ENCODE data around the gene PDPK1.

GRCh38 chr16:2533912-2534311 is 3.9 kb upstream of the PDPK1 start:
- TF ChIP-seq, protein P1, sequence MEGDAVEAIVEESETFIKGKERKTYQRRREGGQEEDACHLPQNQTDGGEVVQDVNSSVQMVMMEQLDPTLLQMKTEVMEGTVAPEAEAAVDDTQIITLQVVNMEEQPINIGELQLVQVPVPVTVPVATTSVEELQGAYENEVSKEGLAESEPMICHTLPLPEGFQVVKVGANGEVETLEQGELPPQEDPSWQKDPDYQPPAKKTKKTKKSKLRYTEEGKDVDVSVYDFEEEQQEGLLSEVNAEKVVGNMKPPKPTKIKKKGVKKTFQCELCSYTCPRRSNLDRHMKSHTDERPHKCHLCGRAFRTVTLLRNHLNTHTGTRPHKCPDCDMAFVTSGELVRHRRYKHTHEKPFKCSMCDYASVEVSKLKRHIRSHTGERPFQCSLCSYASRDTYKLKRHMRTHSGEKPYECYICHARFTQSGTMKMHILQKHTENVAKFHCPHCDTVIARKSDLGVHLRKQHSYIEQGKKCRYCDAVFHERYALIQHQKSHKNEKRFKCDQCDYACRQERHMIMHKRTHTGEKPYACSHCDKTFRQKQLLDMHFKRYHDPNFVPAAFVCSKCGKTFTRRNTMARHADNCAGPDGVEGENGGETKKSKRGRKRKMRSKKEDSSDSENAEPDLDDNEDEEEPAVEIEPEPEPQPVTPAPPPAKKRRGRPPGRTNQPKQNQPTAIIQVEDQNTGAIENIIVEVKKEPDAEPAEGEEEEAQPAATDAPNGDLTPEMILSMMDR (conservative IDR thresholded peaks at IDR 0.05 in 1 of 2, IDR thresholded peaks at IDR 0.05 in 1 of 2; ENCODE audit: low read depth in 1 of 2, low read length in 2 of 2): no peak
- TF ChIP-seq EZH2 (IDR thresholded peaks at IDR 0.05; ENCODE audit: low read length, missing control alignments): no peak
